BE2C (cell line): ENCODE results near the gene PLCL1.

Experiments used
- DNase-seq: peaks from one replicate; pipeline ENCODE4 v3.0.0-alpha.2; 2020
- H3K27me3 ChIP-seq: fragments of 250-450 bp; sonication (Bioruptor Pico); 2 replicates; pipeline ENCODE4 v1.5.1; 2020; ENCODE audit warnings: mild to moderate bottlenecking
- H3K36me3 ChIP-seq: fragments of 250-450 bp; sonication (Bioruptor Pico); 2 replicates; pipeline ENCODE4 v1.5.1; 2020; ENCODE audit warnings: mild to moderate bottlenecking
- H3K4me1 ChIP-seq: fragments of 250-450 bp; sonication (Bioruptor Pico); 2 replicates; pipeline ENCODE4 v1.5.1; 2020
- H3K4me3 ChIP-seq: 2 replicates; pipeline ENCODE4 v1.5.1; 2011; ENCODE audit warnings: low read depth, low read length
- H3K9me3 ChIP-seq: fragments of 250-450 bp; sonication (Bioruptor Pico); 2 replicates; pipeline ENCODE4 v1.5.1; 2020
- CTCF ChIP-seq: IDR thresholded peaks from 2 replicates; pipeline ENCODE4 v1.5.1; 2012; ENCODE audit warnings: mild to moderate bottlenecking, low read depth, low read length

PLCL1 gene

GRCh38 chr2:198053776-198054175 lies 249.4 kb downstream of the PLCL1 start:
- Histone ChIP-seq H3K36me3 (no peaks in the 10 kb centered on the region), H3K4me1 (no peaks in the 10 kb centered on the region), H3K4me3 (no peak overlapping the region), H3K27me3 (no peaks in the 10 kb centered on the region; the same call in 1 of the 2 replicates), H3K9me3 (no peaks in the 10 kb centered on the region)
- no peak for DNase-seq
- no peak for TF ChIP-seq CTCF

GRCh38 chr2:198054299-198054698 lies 249.9 kb downstream of the PLCL1 start:
- Histone ChIP-seq H3K4me3 (no peak overlapping the region), H3K9me3 (no peaks in the 10 kb centered on the region), H3K36me3 (no peaks in the 10 kb centered on the region), H3K27me3 (no peaks in the 10 kb centered on the region; the same call in 1 of the 2 replicates), H3K4me1 (no peaks in the 10 kb centered on the region)
- peak; percentile 26 for DNase-seq
- TF ChIP-seq CTCF: peak; percentile 67

- Histone ChIP-seq H3K4me3 (no peak overlapping the region), H3K9me3 (no peaks in the 10 kb centered on the region), H3K27me3 (no peaks in the 10 kb centered on the region; the same call in 1 of the 2 replicates), H3K36me3 (no peaks in the 10 kb centered on the region), H3K4me1 (no peaks in the 10 kb centered on the region)
- no peak for DNase-seq
- TF ChIP-seq CTCF: no peak
These were observed 251.3 kb downstream of the PLCL1 start for GRCh38 chr2:198055716-198056115.

DNA sequence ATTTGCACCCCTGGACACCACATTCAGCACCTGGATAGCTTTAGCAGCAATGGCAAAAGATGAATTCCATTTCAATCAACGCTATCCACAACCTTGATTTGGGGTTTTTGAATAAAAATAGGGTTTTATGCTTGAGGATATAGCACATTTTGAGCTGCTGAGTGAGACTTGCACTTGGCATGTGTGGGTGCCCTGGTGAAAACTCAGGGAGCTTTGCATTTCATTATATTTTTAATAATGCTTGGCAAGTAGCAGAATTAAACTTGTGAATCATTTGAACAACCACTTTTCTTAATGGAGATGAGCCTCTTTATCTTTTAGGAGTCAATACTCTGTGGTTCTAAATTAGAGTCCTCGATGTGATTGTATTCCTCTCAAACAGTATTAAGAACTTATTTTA lies 252.4 kb downstream of the PLCL1 start:
- DNase-seq: no peak
- no peaks in the 10 kb centered on the region for H3K4me1 ChIP-seq
- no peaks in the 10 kb centered on the region for H3K36me3 ChIP-seq
- H3K9me3 ChIP-seq: no peaks in the 10 kb centered on the region
- H3K27me3 ChIP-seq: no peaks in the 10 kb centered on the region; the same call in 1 of the 2 replicates
- no peak overlapping the region for H3K4me3 ChIP-seq
- no peak for TF ChIP-seq CTCF

DNA sequence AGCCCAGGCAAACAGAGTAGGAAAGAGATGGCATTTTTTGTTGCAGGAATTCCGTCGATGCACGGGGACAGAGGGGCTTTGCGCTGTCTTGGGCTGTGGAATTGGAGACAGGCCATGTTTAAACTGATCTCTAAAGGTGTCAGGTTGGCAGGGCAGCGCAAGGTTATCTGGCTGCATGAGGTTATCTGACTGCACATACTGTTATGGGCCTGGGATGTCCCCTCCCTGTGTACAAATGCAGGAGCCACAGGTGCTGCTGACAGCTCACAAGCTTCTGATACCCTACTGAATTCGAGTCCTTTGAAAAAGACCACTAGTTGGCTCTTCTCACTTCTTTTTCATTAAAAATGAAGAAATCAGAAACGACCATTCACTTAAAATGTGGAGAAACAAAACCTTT lies 255.4 kb downstream of the PLCL1 start:
- Histone ChIP-seq H3K27me3 (no peaks in the 10 kb centered on the region; the same call in 1 of the 2 replicates), H3K9me3 (no peaks in the 10 kb centered on the region), H3K36me3 (no peaks in the 10 kb centered on the region), H3K4me1 (no peaks in the 10 kb centered on the region), H3K4me3 (no peak overlapping the region)
- no peak for DNase-seq
- TF ChIP-seq CTCF: no peak

GRCh38 chr2:198060277-198060676 lies 255.9 kb downstream of the PLCL1 start:
- Histone ChIP-seq H3K36me3 (no peaks in the 10 kb centered on the region), H3K27me3 (no peaks in the 10 kb centered on the region), H3K9me3 (no peaks in the 10 kb centered on the region), H3K4me1 (no peaks in the 10 kb centered on the region), H3K4me3 (no peak overlapping the region)
- TF ChIP-seq CTCF: no peak
- DNase-seq: no peak
